NT2/D1 (cell line): ENCODE results near the gene MVP.

Experiments
- SUZ12 ChIP-seq: IDR thresholded peaks from 2 replicates; pipeline ENCODE4 v1.6.1; 2011; ENCODE audit not compliant: insufficient read length, insufficient read depth; ENCODE audit errors: extremely low read depth
- YY1 ChIP-seq: IDR thresholded peaks from 2 replicates; pipeline ENCODE4 v1.6.1; 2011; ENCODE audit not compliant: insufficient read length, insufficient read depth
- ZNF274 ChIP-seq: IDR thresholded peaks from 2 replicates; pipeline ENCODE4 v1.6.1; 2011; ENCODE audit warnings: mild to moderate bottlenecking, low read depth, low read length

DNA sequence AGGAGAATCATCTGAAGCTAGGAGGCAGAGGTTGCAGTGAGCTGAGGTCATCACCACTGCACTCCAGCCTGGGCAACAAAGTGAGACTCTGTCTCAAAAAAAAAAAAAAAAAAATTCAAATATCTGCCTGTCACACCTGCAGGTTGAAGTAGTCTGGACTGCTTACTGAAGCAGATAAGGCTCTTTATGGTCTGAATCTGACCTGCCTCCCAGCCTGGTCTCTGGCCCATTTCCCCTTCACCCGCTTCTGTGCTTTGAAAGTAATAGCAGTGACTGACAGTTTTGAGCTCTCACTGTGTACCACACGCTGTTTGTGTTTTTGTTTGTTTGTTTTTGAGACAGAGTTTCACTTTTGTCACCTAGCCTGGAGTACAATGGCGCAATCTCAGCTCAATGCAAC is 73.3 kb downstream of the MVP start:
- TF ChIP-seq ZNF274 (no peak), YY1 (no peak), SUZ12 (no peak)
